Retina (tissue), 1 donor: ENCODE results near the gene CHST11.
"Not testable (repeated sequence)": the region's sequence is repeated elsewhere in the genome, so short reads cannot be mapped to it uniquely, and the experiment has no call there.

Experiments
- DNase-seq: peaks from one replicate; pipeline ENCODE4 v3.0.0-alpha.2; 2016

CHST11 gene

DNA sequence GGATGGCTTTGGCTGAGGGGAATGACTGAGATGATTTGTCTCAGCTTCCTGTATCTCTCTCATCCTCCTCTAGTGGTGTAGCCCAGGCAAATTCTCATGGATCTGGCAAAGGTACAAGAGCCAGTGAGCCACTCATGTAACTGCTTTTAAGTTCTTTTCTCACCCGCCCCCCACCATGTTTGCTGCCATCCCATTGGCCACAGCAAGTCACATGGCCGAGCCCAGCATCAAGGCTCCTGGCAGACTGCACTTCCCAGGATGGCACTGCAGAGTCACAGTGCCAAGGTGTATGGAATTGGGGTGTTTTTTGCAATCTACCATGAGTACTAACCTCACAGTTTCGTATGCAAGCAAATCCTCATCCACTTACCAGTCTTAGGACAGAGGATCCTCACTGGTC lies 50.9 kb downstream of the CHST11 start:
- no peak for DNase-seq

GRCh38 chr12:104508752-104509446 lies 52.2 kb downstream of the CHST11 start:
- no peak for DNase-seq

DNA sequence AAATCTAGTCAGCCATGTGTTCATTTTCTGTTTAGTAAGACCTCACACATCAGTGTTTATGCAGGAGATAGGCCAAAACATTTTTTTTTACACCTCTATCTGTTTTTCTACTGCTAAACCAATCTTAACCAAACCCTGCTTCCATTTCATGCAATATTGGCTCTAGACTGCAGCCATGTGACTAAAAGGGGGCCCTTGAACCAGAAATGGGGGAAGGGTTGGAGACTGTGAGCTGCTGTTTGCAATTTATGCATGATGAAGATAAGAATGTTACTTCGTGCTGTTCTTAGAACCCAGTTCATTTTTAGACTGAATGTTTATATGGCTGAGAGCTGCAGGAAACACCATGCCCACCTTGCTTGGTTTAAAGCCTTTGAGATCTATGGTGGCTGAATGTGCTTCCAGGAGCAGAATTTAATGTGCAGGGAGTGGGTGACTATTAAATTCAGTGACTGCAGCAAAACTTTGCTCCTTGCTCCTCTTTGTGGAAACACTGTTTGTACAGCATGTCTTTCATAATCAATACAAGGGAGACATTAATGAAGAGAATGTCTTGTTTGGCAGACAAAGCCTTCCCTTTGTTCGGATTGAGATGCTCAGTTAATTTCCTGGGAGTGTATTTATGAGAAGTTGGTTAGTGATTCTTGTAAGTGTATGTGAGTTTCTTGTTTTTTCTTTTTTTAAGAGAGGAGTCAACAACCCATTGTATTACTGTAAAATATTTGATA lies 53.6 kb downstream of the CHST11 start:
- DNase-seq = peak; percentile 31

GRCh38 chr12:104510873-104511440 lies 54.2 kb downstream of the CHST11 start:
- no peak for DNase-seq

DNA sequence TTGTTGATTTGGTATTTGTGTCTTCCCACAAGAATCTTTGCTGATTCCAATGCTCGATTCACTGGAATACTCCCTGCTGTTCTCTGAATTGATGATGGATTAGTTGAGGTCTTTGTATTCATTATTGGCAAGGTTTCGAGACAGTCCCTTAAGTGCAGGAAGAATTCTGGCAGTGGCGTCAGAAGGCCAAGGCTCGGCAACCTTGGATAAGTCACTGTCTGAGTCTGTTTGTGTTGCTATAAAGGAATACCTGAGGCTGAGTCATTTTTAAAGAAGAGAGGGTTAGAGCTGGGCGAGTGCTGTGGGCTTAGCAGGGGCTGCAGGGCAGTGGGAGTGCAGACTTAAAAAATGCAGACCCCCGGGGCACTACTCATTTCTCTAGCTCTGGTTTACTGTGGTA lies 56.9 kb downstream of the CHST11 start:
- DNase-seq = no peak

DNA sequence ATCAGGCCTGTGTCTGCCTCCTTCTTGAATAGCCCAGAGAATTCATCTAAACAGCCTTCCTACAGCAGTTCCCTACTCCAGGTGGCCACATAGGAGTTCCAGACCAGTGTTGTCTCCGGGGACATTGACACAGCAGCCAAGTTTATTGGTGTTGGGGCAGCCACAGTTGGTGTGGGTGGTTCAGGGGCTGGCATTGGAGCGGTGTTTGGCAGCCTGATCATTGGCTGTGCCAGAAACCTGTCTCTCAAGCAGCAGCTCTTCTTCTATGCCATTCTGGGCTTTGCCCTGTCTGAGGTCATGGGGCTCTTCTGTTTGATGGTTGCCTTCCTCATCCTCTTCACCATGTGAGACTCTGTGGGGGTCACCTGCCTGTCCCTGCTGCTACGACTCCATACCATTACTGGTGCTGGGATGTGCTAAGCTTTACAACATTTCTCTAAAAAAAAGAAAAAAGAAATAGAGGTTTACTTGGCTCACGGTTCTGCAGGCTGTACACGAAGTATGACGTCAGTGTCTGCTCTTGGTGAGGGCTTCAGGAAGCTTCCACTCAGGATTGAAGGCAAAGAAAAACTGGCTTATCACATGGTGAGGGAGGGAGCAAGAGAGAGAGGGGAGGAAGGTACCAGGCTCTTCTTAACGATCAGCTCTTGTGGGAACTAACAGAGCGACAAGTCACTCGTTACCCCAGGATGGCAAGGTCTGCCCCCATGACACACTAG lies 57.5 kb downstream of the CHST11 start:
- DNase-seq = no peak

DNA sequence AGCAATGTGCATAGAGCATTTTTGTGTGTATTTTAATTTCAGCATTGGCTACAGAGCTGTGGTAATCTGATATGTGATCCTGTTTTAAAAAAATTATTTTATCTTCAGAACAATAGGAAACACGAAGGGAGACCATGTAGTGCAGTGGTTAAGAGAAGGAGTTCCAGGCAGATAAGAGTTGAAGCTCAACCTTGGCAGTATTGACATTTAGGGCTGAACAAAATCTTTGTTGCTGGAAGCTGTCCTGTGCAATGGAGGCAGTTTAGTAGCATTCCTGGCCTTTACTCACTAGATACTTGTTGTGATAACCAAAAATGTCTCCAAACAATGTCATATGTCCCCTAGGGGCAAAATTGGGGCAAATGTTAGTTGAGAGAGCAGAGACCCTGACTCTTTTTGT lies 59.2 kb downstream of the CHST11 start:
- no peak for DNase-seq

DNA sequence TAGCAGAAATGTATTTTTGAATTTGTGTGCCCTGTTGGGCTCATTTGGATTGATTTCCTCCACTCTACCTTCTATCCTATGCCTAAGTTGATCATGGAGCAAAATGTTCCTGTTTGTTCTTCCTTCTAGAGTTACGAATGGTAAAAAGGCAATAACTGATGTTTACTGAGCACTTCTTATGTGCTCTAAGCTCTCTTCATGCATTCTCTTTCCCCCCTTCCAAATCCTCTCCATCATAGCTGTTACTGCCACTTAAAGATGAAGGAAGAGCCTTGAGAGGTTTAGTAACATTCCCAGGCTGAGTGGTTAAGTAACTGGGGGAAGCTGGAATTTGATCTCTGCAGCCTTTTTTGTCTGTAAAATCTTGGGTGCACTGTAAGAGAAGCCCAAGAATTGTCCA lies 60.1 kb downstream of the CHST11 start:
- no peak for DNase-seq

DNA sequence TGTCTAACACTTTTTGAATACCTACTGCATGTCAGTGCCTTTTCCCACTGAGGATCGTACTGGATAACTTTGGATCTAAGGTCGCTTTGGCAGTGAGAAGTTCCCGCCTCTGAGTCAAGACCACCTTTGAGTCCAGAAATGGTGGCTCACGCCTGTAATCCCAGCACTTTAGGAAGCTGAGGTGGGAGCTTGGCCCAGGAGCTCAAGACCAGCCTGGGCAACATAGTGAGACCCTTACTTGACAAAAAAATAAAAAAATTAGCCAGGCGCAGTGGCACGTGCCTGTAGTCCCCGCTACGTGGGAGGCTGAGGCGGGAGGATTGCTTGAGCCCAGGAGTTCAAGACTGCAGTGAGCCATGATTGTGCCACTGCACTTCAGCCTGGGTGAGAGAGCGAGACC lies 61.1 kb downstream of the CHST11 start:
- no peak for DNase-seq

DNA sequence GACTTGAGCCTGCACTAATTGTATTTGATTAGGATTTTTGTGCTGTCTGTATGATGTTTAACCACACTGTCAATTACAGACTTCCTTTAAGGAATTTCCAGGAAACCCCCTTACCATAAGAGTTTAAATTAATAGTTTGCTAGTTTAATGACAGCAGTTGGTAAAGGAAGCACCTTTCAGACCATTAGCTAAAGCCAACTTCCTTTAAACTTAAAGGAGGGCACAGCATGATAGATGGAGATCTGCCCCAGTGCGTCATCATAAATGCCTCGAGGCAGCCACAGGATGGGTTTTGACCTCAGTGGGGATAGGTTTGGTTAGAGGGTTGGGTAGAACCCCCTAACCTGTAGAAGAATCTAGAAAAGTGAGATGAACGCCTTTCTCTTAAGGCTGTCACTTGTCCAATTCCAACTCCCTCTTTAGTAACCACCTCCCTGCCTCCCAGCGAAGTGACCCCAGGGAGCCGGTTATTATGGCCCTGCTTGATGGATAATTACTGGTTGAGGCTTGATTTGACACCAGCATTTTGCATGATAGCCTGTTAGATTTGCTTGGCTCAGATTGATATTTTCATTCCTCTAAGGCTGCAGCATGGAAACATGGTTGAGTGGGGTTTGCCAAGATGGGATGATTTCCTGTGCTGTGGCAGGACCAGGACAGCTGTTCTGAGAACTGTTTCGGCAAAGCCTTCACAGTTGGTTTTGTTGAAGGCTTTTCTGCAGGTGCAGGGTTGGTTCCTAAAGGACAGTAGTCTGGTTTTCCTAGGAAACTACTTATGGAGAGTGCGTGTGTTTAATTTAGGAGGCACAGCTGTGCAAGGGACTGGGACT lies 62.7 kb downstream of the CHST11 start:
- DNase-seq = no peak

DNA sequence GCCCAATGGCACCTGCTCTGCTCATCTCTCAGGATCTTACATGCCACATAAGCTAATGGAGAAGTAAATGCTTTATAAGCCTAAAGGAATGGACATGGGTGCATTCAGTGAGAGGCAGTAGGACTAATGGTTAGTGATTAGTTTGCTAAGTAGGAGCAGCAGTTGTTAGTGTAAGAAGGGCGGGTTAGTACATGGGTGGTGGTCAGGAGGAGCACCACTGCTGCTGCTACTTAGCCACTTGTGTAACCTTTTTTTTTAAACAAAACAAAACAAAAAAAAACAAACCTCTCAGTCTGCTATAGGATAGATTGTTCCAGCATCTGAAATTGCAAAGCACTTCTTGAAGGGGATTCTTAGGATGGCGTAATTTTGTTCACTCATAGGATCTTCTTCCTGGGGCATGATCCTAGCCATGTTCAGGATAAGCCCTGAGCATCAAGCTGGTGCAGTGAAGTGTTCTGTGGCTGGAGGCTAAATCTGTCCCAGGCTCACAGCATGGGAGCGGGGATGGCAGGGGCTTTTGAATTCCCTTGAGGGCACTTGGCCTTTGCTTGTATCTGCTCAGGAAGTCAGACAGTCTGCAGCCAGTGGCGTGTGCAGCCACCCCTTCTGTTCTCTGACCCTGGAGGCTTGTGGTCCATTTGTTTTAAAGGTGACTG lies 63.6 kb downstream of the CHST11 start:
- peak; percentile 53 for DNase-seq

DNA sequence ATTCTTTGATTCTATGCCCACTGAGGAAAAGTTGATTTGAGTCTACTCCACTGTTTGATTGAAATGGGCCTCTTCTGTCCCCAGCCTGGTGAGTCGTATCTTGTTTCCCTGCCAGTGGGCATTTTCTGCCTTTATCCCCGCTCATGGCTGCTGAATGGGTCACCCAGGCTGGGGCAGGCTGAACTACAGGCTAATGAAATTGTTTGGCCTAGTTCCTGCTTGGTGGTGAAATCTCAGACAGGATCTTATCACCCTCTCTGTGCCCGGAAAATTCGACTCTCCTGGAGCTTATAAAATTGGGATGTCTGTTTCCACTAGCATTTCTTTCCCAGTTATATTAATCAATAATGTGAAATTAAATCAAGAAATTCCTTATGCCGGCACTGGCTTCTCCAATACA lies 65.0 kb downstream of the CHST11 start:
- DNase-seq = no peak

GRCh38 chr12:104522985-104523722 lies 66.4 kb downstream of the CHST11 start:
- DNase-seq = no peak

- DNase-seq = no peak
These were observed 67.5 kb downstream of the CHST11 start for GRCh38 chr12:104524034-104524832.

- DNase-seq = peak; percentile 31
These were observed 69.6 kb downstream of the CHST11 start for GRCh38 chr12:104526320-104526719.

DNA sequence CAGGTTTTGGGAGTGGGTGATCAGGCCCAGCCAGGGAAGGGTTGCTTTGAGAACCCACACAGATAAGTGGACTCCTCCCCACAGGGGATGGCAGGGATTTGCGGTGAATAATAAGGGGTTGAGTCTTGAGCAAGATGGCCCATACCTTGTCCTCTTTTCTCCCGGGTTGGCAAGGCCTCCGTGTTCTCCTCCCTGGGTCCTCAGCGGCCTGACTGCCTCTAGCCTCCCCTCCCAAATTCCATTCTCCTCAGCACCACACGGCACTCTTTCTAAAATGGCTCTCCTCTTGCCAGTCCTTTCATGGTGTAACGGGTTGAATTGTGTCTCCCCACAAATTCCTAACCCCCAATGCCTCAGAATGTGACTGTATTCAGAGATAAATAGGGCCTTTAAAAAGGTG lies 70.0 kb downstream of the CHST11 start:
- no peak for DNase-seq

DNA sequence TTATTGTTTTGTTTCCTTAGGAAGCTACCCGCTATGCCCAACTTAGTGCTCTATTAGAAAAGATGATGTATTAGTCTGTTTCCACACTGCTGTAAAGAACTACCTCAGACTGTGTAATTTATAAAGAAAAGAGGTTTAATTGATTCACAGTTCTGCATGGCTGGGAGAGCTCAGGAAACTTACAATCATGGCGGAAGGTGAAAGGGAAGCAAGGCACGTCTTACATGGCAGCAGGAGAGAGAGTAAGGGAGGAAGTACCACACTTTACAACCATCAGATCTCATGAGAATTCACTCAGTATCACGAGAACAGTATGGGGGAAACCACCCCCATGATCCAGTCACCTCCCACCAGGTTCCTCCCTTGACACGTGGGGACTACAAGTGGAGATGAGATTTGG lies 70.9 kb downstream of the CHST11 start:
- DNase-seq = not testable (repeated sequence)

GRCh38 chr12:104529130-104529874 lies 72.6 kb downstream of the CHST11 start:
- no peak for DNase-seq

DNA sequence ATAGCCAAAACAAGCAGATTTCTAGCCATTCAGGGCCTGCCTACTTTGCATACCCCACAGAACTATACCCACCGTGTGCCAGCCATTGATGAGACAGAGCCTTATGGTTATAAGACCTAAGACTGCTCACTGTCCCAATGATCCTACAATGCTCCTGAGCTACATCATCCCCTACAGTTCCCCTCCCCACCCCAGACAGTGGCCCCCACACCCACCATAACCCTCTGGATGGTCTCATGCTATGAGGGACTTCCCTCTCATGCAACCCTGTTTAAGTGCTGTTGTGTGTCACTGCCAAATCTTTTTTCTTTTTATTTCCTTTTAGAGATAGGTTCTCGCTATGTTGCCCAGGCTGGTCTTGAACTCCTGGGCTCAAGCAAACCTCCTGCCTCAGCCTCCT lies 75.9 kb downstream of the CHST11 start:
- no peak for DNase-seq

DNA sequence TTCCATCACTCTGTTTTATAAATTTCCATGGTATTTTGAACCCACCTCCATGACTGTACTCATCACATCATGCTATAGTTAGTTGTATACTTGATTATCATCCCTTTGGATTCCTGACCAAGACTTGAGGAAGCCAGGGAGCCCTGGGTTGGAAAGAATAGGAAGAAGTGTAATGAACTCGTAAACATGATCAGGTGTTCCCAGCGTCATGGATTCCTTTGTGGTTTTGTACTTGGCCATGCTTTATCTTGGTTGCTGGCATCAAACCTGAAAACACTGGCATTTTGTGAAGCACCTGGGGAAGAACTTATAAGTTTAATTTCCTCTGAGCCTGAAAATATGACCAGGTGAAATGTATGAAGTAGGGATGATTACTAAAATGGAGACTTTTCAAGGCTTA lies 76.4 kb downstream of the CHST11 start:
- DNase-seq = no peak
